Stimulated activated CD8-positive, alpha-beta memory T cell treated with anti-CD3 and anti-CD28 coated beads, Interleukin-12 subunit alpha, Interleukin-12 subunit beta, amount 100 ng/mL, for 24 hours (primary cell): ENCODE data around the gene NPIPA5.
"Not testable (repeated sequence)": the region's sequence is repeated elsewhere in the genome, so short reads cannot be mapped to it uniquely, and the experiment has no call there.

Experiments used
- DNase-seq: peaks from one replicate; pipeline ENCODE4 v3.0.0-alpha.2; 2020; ENCODE audit errors: extremely low read depth

NPIPA5 gene

DNA sequence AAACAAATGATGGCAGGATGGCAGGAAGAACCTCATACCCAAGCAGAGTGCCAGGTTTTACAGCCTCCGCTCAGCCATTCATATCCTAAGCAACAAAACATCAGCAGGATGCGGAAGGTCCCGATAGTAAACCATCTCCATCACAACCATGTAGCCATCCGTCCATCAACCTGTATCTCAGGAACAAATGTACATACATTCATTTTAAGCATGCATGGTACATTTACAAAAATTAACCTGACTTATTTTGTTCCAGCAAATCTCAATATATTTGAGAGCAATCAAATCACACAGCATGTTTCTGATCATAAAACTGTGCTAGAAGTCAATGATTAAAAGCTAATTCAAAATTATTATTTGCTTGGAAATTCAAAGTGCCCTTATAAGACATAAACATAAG, at the start of gene NPIPA5:
TSS of gene NPIPA5 (minus strand) at position 101 of the 400 bp plus-strand sequence. CDS start at position 101, 0 bp downstream.
- DNase-seq: not testable (repeated sequence)

DNA sequence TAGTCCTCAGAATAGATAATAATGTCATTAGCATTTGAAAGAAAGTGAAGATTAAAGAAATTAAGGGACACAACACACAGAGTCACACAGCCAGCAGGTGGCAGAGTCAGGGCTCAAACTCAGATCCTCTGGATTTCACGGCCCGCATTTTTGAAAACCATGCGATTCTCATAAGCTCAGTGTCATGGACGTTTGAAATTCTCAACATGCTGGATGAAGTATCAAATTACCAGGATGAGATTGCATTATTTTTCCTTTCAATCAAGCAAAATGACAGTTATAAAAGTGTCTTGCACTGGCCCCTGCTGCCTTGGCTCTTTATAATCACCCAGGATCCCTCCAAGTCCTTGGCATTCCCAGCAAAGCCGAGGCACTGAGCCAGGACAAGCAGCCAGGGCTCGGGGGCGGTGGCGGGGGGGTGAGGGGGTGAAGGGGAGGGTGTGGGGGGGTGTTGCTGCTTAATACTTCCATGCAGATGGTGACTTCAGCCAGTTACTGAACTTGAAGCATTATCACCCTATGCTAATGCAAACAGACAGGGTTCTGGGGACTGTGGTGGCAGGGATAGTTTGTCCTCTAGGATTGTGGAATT, 49.6 kb upstream of the NPIPA5 start:
- DNase-seq: no peak

DNA sequence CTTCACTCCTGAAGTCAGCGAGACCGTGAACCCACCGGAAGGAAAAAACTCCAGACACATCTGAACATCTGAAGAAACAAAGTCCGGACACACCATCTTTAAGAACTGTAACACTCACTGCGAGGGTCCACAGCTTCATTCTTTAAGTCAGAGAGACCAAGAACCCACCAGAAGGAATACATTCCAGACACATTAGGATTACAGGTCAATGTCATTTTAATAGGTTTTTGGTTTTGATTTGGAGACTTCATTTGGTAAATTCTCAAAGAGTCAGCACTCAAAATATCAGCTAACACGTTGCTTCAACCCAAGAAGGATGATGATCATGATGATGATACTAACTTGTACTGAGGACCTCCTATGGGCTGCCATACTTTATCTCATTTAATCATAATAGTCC, 48.7 kb upstream of the NPIPA5 start:
- DNase-seq: no peak

- DNase-seq: no peak
Measured at GRCh38 chr16:15425861-15426260, 47.8 kb upstream of the NPIPA5 start.

DNA sequence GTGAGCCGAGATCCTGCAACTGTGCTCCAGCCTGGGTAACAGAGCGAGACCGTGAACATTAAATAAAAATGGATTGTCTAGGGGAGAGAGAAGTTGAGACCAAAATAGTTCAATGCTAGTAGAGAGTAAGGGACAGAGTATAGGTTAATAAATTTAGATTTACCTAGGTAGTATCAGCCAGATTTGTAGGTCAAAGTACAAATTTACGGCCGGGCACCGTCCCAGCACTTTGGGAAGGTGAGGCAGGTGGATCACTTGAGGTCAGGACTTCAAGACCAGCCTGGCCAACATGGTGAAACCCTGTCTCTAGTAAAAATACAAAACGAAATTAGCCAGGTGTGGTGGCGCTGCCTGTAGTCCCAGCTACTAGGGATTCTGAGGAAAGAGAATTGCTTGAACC, 44.1 kb upstream of the NPIPA5 start:
- no peak for DNase-seq

DNA sequence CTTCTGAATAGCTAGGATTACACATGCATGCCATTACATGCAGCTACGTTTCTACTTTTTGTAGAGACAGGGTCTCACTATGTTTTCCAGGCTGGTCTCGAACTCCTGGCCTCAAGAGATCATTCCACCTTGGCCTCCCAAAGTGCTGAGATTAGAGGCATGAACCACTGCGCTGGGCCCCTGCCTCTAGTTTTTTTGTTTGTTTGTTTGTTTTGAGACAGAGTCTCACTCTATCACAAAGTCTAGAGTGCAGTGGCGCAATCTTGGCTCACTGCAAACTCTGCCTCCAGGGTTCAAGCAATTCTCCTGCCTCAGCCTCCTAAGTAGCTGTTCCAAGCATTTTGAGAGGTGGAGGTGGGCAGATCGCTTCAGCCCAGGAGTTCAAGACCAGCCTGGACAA, 43.6 kb upstream of the NPIPA5 start:
- DNase-seq: not testable (repeated sequence)

- DNase-seq: no peak
Measured at GRCh38 chr16:15418206-15418605, 40.1 kb upstream of the NPIPA5 start.

GRCh38 chr16:15417197-15417596, 39.1 kb upstream of the NPIPA5 start:
- DNase-seq: no peak

DNA sequence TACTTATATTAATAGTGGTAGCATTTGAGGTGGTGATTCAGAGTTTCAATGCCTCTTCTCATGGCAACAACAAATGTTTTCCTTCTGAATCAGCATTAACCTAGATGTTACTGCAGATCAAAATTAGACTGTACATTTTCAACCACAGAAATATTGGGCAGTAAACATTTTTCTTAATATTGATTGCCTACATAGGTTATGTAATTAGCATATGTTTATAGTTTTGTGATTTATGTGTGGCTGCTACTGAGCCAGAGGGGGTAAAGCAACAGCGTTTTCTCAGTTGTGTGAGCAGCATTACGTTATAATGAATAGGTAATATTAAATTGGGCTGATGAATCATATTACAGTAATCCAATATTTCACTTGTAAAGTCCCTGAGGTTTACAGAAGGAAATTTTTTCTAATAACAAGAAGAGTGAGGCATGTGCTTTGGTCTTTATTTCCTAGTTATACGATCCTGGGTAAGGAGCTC, 37.5 kb upstream of the NPIPA5 start:
- DNase-seq: no peak

DNA sequence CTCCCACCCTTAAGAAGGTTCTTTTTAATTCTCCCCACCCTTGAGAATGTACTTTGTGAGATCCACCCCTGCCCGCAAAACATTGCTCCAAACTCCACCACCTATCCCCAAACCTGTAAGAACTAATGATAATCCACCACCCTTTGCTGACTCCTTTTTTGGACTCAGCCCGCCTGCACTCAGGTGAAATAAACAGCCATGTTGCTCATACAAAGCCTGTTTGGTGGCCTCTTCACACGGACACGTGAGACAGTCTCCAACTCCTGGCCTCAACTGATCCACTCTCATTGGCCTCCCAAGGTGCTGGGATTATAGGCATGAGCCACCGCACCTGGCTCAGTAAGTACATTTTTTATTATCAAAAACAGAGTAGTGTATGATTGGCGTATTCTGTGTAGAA, 31.4 kb upstream of the NPIPA5 start:
- DNase-seq: not testable (repeated sequence)

- DNase-seq: not testable (repeated sequence)
Measured at GRCh38 chr16:15407756-15408155, 29.7 kb upstream of the NPIPA5 start.

DNA sequence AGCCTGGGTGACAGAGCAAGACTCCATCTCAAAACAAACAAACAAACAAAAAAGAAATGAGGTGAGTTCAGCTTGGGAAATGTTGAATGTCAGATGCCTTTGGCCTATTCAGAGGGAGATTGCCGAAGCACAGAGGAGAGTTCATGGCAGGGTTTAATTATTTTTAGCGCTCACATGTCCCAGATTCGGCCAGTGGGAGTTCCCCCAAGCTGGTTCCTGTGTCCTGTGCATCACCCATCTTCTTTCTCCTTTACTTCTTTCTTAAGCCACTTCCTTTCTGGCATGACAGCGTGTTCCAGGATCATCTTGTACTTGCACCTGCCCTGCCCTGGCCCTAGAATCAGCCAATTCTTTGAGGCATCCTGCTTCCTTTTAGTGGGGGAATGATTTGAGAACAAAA, 26.7 kb upstream of the NPIPA5 start:
- no peak for DNase-seq

DNA sequence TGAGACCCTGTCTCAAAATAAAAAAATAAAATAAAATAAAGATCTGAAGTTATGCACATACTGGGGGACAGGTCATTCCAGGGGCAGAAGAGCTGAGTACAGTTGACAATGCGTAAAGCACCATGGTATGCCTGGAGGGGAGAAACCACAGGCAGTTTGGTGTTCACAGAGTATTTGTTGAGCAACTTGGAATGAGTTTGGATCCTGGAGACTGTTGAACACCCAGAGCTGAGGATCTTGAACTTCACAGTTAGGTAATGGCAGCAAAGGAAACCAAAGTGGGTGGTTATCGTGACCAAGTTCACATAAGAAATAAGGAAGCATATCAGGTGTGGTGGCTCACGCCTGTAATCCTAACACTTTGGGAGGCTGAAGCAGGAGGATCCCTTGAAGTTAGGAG, 26.0 kb upstream of the NPIPA5 start:
- not testable (repeated sequence) for DNase-seq

GRCh38 chr16:15403392-15403995, 25.4 kb upstream of the NPIPA5 start:
- DNase-seq: no peak

DNA sequence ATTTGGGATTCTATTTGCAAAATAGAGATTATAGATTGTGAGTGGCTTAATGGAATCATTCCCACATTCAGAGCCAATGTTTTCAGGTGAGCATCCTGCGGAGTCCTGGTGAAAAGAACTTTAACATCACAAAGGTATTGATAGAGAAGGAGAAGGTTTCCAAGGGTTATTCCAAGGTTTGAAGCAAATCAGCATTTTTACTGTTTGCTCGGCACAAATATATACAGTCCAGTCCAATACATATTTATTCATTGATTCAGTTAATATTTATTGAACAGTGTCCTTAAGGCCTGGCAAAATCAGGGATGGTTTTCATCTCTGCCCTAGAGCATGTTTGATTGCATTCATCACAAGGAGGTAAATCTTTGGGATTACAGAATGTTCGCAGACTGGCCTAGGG, 23.9 kb upstream of the NPIPA5 start:
- DNase-seq: no peak

DNA sequence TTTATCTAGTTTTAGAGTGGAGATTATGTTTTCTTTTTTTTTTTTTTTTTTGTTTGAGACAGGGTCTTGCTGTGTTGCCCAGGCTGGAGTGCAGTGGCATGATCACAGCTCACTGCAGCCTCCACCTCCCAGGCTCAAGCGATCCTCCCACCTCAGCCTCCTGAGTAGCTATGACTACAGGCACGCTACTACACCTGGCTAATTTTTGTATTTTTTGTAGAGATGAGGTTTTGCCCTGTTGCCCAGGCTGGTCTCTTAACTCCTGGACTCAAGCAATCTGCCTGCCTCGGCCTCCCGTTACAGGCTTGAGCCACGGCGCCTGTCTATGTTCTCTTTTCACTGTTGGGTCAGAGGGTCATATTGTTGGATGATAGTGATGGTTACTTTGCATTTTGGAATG, 22.2 kb upstream of the NPIPA5 start:
- not testable (repeated sequence) for DNase-seq

GRCh38 chr16:15399317-15399716, 21.2 kb upstream of the NPIPA5 start:
- no peak for DNase-seq

GRCh38 chr16:15398618-15399316, 20.7 kb upstream of the NPIPA5 start:
- DNase-seq: no peak

DNA sequence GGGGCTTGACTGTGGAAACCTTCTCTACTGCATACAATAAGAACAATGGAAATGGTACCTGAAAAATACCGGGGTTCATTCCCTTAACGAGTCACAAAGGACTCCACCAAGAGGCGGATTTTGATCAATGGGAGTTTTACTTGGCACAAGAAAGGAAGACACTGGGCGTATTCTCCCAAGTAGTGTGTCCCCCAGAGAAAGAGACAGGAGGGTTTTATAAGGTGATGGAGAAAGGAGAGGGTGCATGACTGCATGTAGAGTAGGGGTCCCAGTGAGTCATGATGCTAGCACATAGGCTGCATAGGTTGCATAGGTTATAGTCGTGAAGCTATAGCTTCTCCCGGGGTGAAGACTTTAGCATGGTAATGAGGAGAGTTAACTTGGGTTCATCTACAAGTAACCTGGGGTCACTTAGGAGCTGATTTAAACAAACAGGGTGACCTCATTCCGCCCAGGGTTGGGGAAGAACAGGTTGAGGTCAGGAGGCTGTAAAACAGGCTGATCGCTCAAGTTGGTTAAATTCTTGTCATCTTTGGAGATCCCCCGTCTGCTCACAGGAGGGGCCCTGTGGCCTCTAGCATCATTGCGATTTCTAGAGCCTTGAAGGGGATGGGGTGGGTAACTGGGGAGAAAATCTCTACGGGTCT, 19.0 kb upstream of the NPIPA5 start:
- DNase-seq: no peak

DNA sequence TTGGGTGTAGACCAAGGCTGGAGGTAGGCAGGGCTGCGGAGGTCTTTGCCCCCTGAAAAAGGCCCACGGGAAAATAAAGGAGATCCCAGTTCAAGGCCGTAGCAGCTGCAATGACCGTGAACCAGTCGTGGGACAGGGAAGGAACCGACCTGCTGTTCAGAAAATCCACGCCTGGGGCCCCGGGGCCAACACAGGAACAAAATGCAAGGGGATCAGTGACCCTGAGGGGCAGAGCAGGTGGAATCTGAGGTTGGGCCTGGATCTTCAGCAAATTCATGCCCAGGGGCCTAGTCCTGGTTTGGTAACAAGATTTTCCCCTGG, 18.4 kb upstream of the NPIPA5 start:
- not testable (repeated sequence) for DNase-seq

GRCh38 chr16:15395631-15396508, 17.8 kb upstream of the NPIPA5 start, which contains the start of gene MPV17L:
Gene MPV17L, plus strand, starts transcription at chr16:15395754. Its CDS starts 144 bp downstream, at chr16:15395898.
- not testable (repeated sequence) for DNase-seq

- DNase-seq: not testable (repeated sequence)
Measured at GRCh38 chr16:15393025-15393424, 14.9 kb upstream of the NPIPA5 start.
